Measurements from ENCODE around the gene PEX5. TPM values are rescaled to one million over a fixed set of nuclear protein-coding genes. Genes with fewer than 3 reads are reported as not detected.

PEX5 gene
- total RNA-seq, 3 donors from 2014 or later (not counting 1 experiment from before 2014, with no cell fraction given): 20.3 to 23.3 (median 22.0) TPM

GRCh38 chr12:7203109-7203508 lies 13.6 kb downstream of the PEX5 start:
- DNase-seq (no peak), ATAC-seq (no peak)
- Mint-ChIP-seq H3K27me3 (ENCODE audit: low read depth in 2 of 2) (no peaks in the 10 kb centered on the region), H3K36me3 (peaks cover 21% of the 10 kb centered on the region), H3K4me3 (no peak overlapping the region), H3K27ac (no peak overlapping the region), H3K9me3 (no peaks in the 10 kb centered on the region), H3K4me1 (peaks cover 0 to under 1% of the 10 kb centered on the region in 2 donors)
- 95% methylated on average over 4 of the region's 4 CpGs for WGBS (ENCODE audit: insufficient coverage)
- intact Hi-C loops (cut with micrococcal nuclease): no loop called here
- no peak overlapping the region for H3K4me3 ChIP-seq (ENCODE audit: low read length)
- no peak for TF ChIP-seq CTCF (IDR thresholded peaks at IDR 0.05)
- H3K36me3 ChIP-seq (ENCODE audit: control insufficient read depth, insufficient read depth, low read length): peaks cover 54% of the 10 kb centered on the region
- H3K9me3 ChIP-seq (ENCODE audit: control insufficient read depth, insufficient read depth, low read length): no peaks in the 10 kb centered on the region
- H3K27ac ChIP-seq (ENCODE audit: low read length): no peak overlapping the region
- no peaks in the 10 kb centered on the region for H3K27me3 ChIP-seq (ENCODE audit: control insufficient read depth, insufficient read depth, low read length)
- H3K4me1 ChIP-seq (ENCODE audit: control insufficient read depth, insufficient read depth, low read length): no peaks in the 10 kb centered on the region

- Mint-ChIP-seq H3K27ac (no peak overlapping the region), H3K4me1 (no peaks in the 10 kb centered on the region), H3K9me3 (no peaks in the 10 kb centered on the region), H3K27me3 (ENCODE audit: low read depth in 2 of 2) (no peaks in the 10 kb centered on the region), H3K4me3 (no peak overlapping the region), H3K36me3 (peaks cover 38% of the 10 kb centered on the region)
- intact Hi-C loops (cut with micrococcal nuclease): no loop called here
- peaks cover 72% of the 10 kb centered on the region for H3K36me3 ChIP-seq (ENCODE audit: control insufficient read depth, insufficient read depth, low read length)
- TF ChIP-seq CTCF (IDR thresholded peaks at IDR 0.05): no peak
- H3K27ac ChIP-seq (ENCODE audit: low read length): no peak overlapping the region
- H3K9me3 ChIP-seq (ENCODE audit: control insufficient read depth, insufficient read depth, low read length): no peaks in the 10 kb centered on the region
- no peaks in the 10 kb centered on the region for H3K4me1 ChIP-seq (ENCODE audit: control insufficient read depth, insufficient read depth, low read length)
- DNase-seq (no peak), ATAC-seq (no peak)
- no peaks in the 10 kb centered on the region for H3K27me3 ChIP-seq (ENCODE audit: control insufficient read depth, insufficient read depth, low read length)
- no peak overlapping the region for H3K4me3 ChIP-seq (ENCODE audit: low read length)
These were observed 15.6 kb downstream of the PEX5 start for GRCh38 chr12:7205091-7205490.

- Mint-ChIP-seq H3K4me3 (no peak overlapping the region), H3K27ac (no peak overlapping the region), H3K36me3 (peaks cover 38% of the 10 kb centered on the region), H3K9me3 (no peaks in the 10 kb centered on the region), H3K27me3 (ENCODE audit: low read depth in 2 of 2) (no peaks in the 10 kb centered on the region), H3K4me1 (no peaks in the 10 kb centered on the region)
- 78% methylated on average over 2 of the region's 3 CpGs for WGBS (ENCODE audit: insufficient coverage)
- Histone ChIP-seq H3K36me3 (ENCODE audit: control insufficient read depth, insufficient read depth, low read length) (peaks cover 74% of the 10 kb centered on the region), H3K9me3 (ENCODE audit: control insufficient read depth, insufficient read depth, low read length) (no peaks in the 10 kb centered on the region), H3K27ac (ENCODE audit: low read length) (no peak overlapping the region), H3K4me1 (ENCODE audit: control insufficient read depth, insufficient read depth, low read length) (no peaks in the 10 kb centered on the region), H3K4me3 (ENCODE audit: low read length) (no peak overlapping the region), H3K27me3 (ENCODE audit: control insufficient read depth, insufficient read depth, low read length) (no peaks in the 10 kb centered on the region)
- ATAC-seq (no peak), DNase-seq (no peak)
- no peak for TF ChIP-seq CTCF (IDR thresholded peaks at IDR 0.05)
- intact Hi-C loops (cut with micrococcal nuclease): no loop called here
These were observed 17.2 kb downstream of the PEX5 start for GRCh38 chr12:7206691-7207090.

GRCh38 chr12:7207866-7208625 lies 18.6 kb downstream of the PEX5 start:
- Histone ChIP-seq H3K36me3 (ENCODE audit: control insufficient read depth, insufficient read depth, low read length) (peaks cover 63% of the 10 kb centered on the region), H3K4me1 (ENCODE audit: control insufficient read depth, insufficient read depth, low read length) (no peaks in the 10 kb centered on the region), H3K9me3 (ENCODE audit: control insufficient read depth, insufficient read depth, low read length) (no peaks in the 10 kb centered on the region), H3K4me3 (ENCODE audit: low read length) (no peak overlapping the region), H3K27ac (ENCODE audit: low read length) (no peak overlapping the region), H3K27me3 (ENCODE audit: control insufficient read depth, insufficient read depth, low read length) (no peaks in the 10 kb centered on the region)
- no peak for TF ChIP-seq CTCF (IDR thresholded peaks at IDR 0.05)
- intact Hi-C loops (cut with micrococcal nuclease): no loop called here
- no peak for DNase-seq
- Mint-ChIP-seq H3K4me3 (no peak overlapping the region), H3K27ac (no peak overlapping the region), H3K9me3 (peaks cover 0 to 3% of the 10 kb centered on the region in 2 donors), H3K27me3 (ENCODE audit: low read depth in 2 of 2) (no peaks in the 10 kb centered on the region), H3K36me3 (peaks cover 45% of the 10 kb centered on the region), H3K4me1 (no peaks in the 10 kb centered on the region)
- no peak for ATAC-seq
- 97% methylated on average over 8 of the region's 10 CpGs for WGBS (ENCODE audit: insufficient coverage)

Data from natural killer cell (primary cell).